Fibroblast of villous mesenchyme (primary cell): ENCODE data around the gene MEIS3. TPM values are rescaled to one million over a fixed set of nuclear protein-coding genes. Genes with fewer than 3 reads are reported as not detected.

Experiments
- DNase-seq: peaks from one replicate; pipeline ENCODE4 v3.0.0-alpha.2; 2010; ENCODE audit warnings: low read depth
- H3K4me3 ChIP-seq: 2 replicates; pipeline ENCODE4 v1.5.1; 2011; ENCODE audit warnings: low read depth, mild to moderate bottlenecking, low read length
- CTCF ChIP-seq: IDR thresholded peaks from 2 replicates; pipeline ENCODE4 v1.5.1; 2012; ENCODE audit warnings: low read depth, mild to moderate bottlenecking, low read length; ENCODE audit not compliant: insufficient read depth
- total RNA-seq: library from RNA; depleted of rRNA; stranded (reverse); fragments of >200 nt; gene quantifications from 2 replicates; pipeline ENCODE4 v1.2.3, GENCODE V29; 2012

The MEIS3 gene
- total RNA-seq, result 38.0 and 60.6 TPM in 2 replicates

GRCh38 chr19:47419030-47419783 lies at the start of gene MEIS3:
TSS of gene MEIS3 (minus strand) at chr19:47419527. CDS start at chr19:47419081, 446 bp downstream.
- H3K4me3 ChIP-seq, result peak within 1 kb of the TSS; percentile 82
- no peak for TF ChIP-seq CTCF
- no peak for DNase-seq

GRCh38 chr19:47467914-47468313 lies 48.6 kb upstream of the MEIS3 start:
- TF ChIP-seq CTCF, result no peak
- no peak overlapping the region for H3K4me3 ChIP-seq
- no peak for DNase-seq

- DNase-seq, result no peak
- H3K4me3 ChIP-seq, result no peak overlapping the region
- TF ChIP-seq CTCF, result no peak
Measured at GRCh38 chr19:47465957-47466356, 46.6 kb upstream of the MEIS3 start.

GRCh38 chr19:47464675-47465419 lies 45.5 kb upstream of the MEIS3 start:
- no peak for TF ChIP-seq CTCF
- H3K4me3 ChIP-seq, result no peak overlapping the region
- no peak for DNase-seq

DNA sequence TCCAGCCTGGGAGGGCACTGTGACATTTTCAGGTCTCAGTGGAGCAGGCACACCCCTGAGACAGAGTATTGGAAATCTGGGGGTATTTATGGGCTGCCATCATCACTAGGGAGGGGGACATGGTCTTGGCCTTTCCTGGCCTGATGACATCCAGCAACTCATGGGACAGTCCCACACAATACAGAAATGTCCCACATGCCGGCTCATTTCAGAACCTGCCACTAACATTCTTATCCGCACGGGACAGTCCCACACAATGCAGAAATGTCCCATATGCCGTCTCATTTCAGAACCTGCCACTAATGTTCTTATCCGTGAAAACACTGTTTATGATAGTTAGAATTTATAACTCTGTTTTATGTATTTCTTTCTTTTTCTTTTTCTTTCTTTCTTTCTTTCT lies 42.5 kb upstream of the MEIS3 start:
- TF ChIP-seq CTCF, result no peak
- DNase-seq, result no peak
- no peak overlapping the region for H3K4me3 ChIP-seq

DNA sequence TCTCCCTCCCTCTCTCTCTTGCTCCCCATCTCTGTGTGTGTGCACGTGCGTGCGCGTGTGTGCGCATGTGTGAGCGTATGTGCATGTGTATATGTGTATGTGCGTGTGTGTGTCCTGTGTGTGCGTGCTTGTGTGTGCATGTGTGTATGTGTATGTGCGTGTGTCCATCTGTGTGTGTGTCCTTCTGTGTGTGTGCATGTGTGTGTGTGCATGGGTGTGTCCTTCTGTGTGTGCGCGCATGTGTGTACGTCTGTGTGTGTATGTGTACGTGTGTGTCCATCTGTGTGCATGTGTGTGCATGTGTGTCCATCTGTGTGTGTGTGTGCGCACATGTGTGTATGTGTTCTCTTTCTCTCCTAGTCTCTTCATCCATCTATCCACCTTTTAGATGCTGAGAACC lies 40.1 kb upstream of the MEIS3 start:
- TF ChIP-seq CTCF, result no peak
- no peak overlapping the region for H3K4me3 ChIP-seq
- no peak for DNase-seq

DNA sequence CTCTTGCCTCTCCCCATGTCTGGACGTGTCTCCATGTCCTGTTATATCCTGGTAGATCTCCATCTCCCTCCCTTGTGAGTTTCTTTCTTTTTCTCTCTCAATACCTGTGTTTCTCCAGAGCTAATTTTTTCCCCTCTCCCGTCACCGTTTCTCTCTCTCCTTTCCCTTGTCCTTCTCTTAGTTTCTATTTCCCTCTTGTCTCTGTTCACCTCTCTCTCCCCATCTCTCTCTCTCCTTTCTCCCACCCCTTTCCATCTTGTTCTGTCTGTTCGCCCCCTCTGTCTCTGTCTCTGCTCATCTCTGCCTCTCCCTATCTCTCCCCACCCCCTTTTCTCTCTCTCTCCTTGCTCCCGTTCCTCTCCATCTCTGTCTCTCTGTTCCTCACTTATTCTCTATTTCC lies 39.3 kb upstream of the MEIS3 start:
- DNase-seq, result no peak
- no peak overlapping the region for H3K4me3 ChIP-seq
- TF ChIP-seq CTCF, result no peak
